ENCODE measurements around the gene VAV1. TPM values are rescaled to one million over a fixed set of nuclear protein-coding genes. Genes with fewer than 3 reads are reported as not detected.

The VAV1 gene
- total and polyA plus RNA-seq, 2 of the 13 experiments (the other 11 are each of a cell fraction or from before 2014, with no cell fraction given): not detected

DNA sequence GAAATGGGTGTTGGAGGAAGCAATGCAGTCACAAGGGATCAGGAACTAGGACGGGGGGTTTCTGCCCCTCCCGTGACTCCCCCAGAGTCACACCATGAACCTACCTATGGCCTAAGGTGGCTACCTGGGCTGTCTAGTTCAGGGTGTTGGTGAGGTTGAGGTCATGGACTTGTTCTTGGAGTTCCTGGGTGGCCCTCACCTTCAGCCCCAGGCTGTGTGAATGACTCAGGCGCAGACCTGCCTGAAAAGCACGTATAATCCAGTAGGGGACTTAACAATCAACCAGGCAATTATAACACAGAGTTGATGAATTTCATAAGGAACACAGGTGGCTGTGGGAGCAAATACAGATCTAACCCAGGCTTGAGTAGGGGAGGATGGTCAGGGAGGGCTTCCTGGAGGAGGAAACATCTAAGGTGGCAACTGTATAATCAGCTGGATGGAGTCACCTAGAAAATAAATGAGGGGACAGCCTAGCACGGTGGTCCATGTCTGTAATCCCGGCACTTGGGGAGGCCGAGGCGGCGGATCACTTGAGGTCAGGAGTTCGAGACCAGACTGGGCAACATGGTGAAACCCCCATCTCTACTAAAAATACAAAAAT lies 89.3 kb downstream of the VAV1 start:
- 0 out of 2 replicates have a peak, but pooled peaks cover 10% of the 10 kb centered on the region for H3K4me1 ChIP-seq (ENCODE audit: insufficient read depth, low read length)
- WGBS (ENCODE audit: low lambda C conversion rate): 56% methylated on average over 8 of the region's 10 CpGs
- H3K36me3 ChIP-seq (replicated peaks in 1 of 2; ENCODE audit: control insufficient read depth in 1 of 2, insufficient read depth in 2 of 2, low read length in 2 of 2): no peaks in the 10 kb centered on the region
- BruUV-seq (replicated peaks): no TSS peak
- no peak overlapping the region for H3K4me2 ChIP-seq (ENCODE audit: low read depth, low read length)
- H3K9me3 ChIP-seq (ENCODE audit: low read length): no peaks in the 10 kb centered on the region
- intact Hi-C loops (cut with micrococcal nuclease; ENCODE audit: unreplicated experiment) (loop anchor here (2.0 to 10.0 kb wide), 5 partner anchors 109 to 377 kb away; partner anchors contain the start of gene DENND1C), in situ Hi-C loops (cut with HindIII; ENCODE audit: extremely low pct_ligation_motif_present, low pct_unique_long_range_greater_than_20kb) (loop anchor here (5.0 to 25.0 kb wide), 2 partner anchors 124 to 224 kb away; partner anchors contain the start of genes GPR108 and TRIP10)
- no peak for FAIRE-seq
- ATAC-seq: no peak
- ChIA-PET POLR2A (no interaction called here), CTCF (ENCODE audit: low intra/inter-chr PET ratio, low total read pairs) (no interaction called here)
- H3K4me3 ChIP-seq (replicated peaks in 1 of 3; ENCODE audit: insufficient read depth in 1 of 3, low read depth in 2 of 3, low read length in 3 of 3): no peak overlapping the region
- H3K9ac ChIP-seq (ENCODE audit: insufficient read depth, low read depth, low read length): no peak overlapping the region
- TF ChIP-seq CBX5 (CRISPR knock-in tag; IDR thresholded peaks at IDR 0.05; ENCODE audit: borderline replicate concordance): no peak
- TF ChIP-seq SAFB2 (CRISPR knock-in tag; IDR thresholded peaks at IDR 0.05; ENCODE audit: borderline replicate concordance, low read depth): no peak
- no peak for TF ChIP-seq ZNF256 (CRISPR knock-in tag; conservative IDR thresholded peaks at IDR 0.05)
- no peak for TF ChIP-seq TSC22D2 (CRISPR knock-in tag; IDR thresholded peaks at IDR 0.05; ENCODE audit: borderline replicate concordance)
- TF ChIP-seq TARDBP (CRISPR knock-in tag; IDR thresholded peaks at IDR 0.05): no peak
- TF ChIP-seq DNMT1 (CRISPR knock-in tag; IDR thresholded peaks at IDR 0.05): no peak
- TF ChIP-seq, protein P1, sequence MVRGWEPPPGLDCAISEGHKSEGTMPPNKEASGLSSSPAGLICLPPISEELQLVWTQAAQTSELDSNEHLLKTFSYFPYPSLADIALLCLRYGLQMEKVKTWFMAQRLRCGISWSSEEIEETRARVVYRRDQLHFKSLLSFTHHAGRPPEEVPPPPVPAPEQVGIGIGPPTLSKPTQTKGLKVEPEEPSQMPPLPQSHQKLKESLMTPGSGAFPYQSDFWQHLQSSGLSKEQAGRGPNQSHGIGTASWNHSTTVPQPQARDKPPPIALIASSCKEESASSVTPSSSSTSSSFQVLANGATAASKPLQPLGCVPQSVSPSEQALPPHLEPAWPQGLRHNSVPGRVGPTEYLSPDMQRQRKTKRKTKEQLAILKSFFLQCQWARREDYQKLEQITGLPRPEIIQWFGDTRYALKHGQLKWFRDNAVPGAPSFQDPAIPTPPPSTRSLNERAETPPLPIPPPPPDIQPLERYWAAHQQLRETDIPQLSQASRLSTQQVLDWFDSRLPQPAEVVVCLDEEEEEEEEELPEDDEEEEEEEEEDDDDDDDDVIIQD (CRISPR knock-in tag; IDR thresholded peaks at IDR 0.05; ENCODE audit: low read depth): no peak
- 0 out of 2 replicates have a peak, but pooled peaks have one; percentile 27 for TF ChIP-seq ZMYM3 (CRISPR knock-in tag; IDR thresholded peaks at IDR 0.05)
- no peak for TF ChIP-seq CHD4 (IDR thresholded peaks at IDR 0.05; ENCODE audit: borderline replicate concordance, low read length)
- no peak for TF ChIP-seq SNRNP70 (IDR thresholded peaks at IDR 0.05; ENCODE audit: low read depth, low read length)
- TF ChIP-seq SMAD1 (CRISPR knock-in tag; IDR thresholded peaks at IDR 0.05; ENCODE audit: borderline replicate concordance, low read depth): no peak
- TF ChIP-seq HES4 (CRISPR knock-in tag; IDR thresholded peaks at IDR 0.05; ENCODE audit: borderline replicate concordance): no peak
- no peak for TF ChIP-seq ZNF841 (CRISPR knock-in tag; IDR thresholded peaks at IDR 0.05; ENCODE audit: borderline replicate concordance)
- no peak for TF ChIP-seq HNF4G (IDR thresholded peaks at IDR 0.05; ENCODE audit: borderline replicate concordance, low read depth, low read length)
- no peak for TF ChIP-seq HNF4G (CRISPR knock-in tag; IDR thresholded peaks at IDR 0.05; ENCODE audit: borderline replicate concordance, low read depth)
- peak; percentile 63 for TF ChIP-seq ZFP36 (IDR thresholded peaks at IDR 0.05; ENCODE audit: borderline replicate concordance, low read depth, low read length, partially characterized antibody)
- TF ChIP-seq, protein P2, sequence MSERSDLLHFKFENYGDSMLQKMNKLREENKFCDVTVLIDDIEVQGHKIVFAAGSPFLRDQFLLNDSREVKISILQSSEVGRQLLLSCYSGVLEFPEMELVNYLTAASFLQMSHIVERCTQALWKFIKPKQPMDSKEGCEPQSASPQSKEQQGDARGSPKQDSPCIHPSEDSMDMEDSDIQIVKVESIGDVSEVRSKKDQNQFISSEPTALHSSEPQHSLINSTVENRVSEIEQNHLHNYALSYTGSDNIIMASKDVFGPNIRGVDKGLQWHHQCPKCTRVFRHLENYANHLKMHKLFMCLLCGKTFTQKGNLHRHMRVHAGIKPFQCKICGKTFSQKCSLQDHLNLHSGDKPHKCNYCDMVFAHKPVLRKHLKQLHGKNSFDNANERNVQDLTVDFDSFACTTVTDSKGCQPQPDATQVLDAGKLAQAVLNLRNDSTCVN (CRISPR knock-in tag; IDR thresholded peaks at IDR 0.05; ENCODE audit: borderline replicate concordance): no peak
- TF ChIP-seq HCFC1 (IDR thresholded peaks at IDR 0.05; ENCODE audit: low read depth, low read length): no peak
- H4K20me1 ChIP-seq (ENCODE audit: insufficient read depth, low read length): no peaks in the 10 kb centered on the region
- H3K27ac ChIP-seq (ENCODE audit: extremely low read length, insufficient read depth, low read length): no peak overlapping the region
- no peak overlapping the region for H2AFZ ChIP-seq (ENCODE audit: low read length)
- DNase-seq (ENCODE audit: low spot score): peak; percentile 4
- peaks cover 0 to 13% of the 10 kb centered on the region in 2 experiments; a peak in 2 of 5 replicates for H3K27me3 ChIP-seq (ENCODE audit: control insufficient read depth in 1 of 2, insufficient read depth in 2 of 2, low read length in 2 of 2)
- no peaks in the 10 kb centered on the region for H3K79me2 ChIP-seq (ENCODE audit: insufficient read depth, low read length)
